SK-N-SH (cell line): Measurements from ENCODE around the gene TRPM3. TPM values are rescaled to one million over a fixed set of nuclear protein-coding genes. Genes with fewer than 3 reads are reported as not detected.

Experiments
- CTCF ChIA-PET: fragments of 300-600, 350-600 bp; formaldehyde crosslinking; extraction: SDS; loops from one replicate; lab custom pipeline; 2021; lab: Yijun Ruan, JAX
- POLR2A ChIA-PET: fragments of 350-600 bp; sonication (Branson Sonifier 250); formaldehyde crosslinking; extraction: SDS; loops from one replicate; lab custom pipeline; 2020; ENCODE audit warnings: antibody characterized with exemption, inconsistent platforms; lab: Yijun Ruan, JAX
- DNase-seq: peaks from one replicate; pipeline ENCODE4 v3.0.0; 2012
- H2AFZ ChIP-seq: fragments of 200-600 bp; sonication (generic); 2 replicates; pipeline ENCODE4 v1.8.1; 2016; ENCODE audit warnings: antibody characterized with exemption, mild to moderate bottlenecking, low read depth
- H3F3A ChIP-seq: fragments of 200-600 bp; sonication (generic); replicated peaks from 2 replicates; pipeline ENCODE3; 2016; ENCODE audit warnings: antibody characterized with exemption, mild to moderate bottlenecking; ENCODE audit not compliant: insufficient read depth
- H3K27ac ChIP-seq, 2 experiments: fragments of 200-500 bp in 1 of 2; fragments of 200-600 bp in 1 of 2; sonication (Bioruptor generic) in 1 of 2; sonication (generic), shearing (Covaris generic) in 1 of 2; 2 replicates each; pipeline versions ENCODE4 v1.5.1 to v1.6.1; 2014 to 2016; ENCODE audit warnings: low read depth in 2 of 2, inconsistent platforms in 1 of 2, low read length in 1 of 2, mild to moderate bottlenecking in 1 of 2, mixed read lengths in 1 of 2
- H3K27me3 ChIP-seq: fragments of 200-600 bp; sonication (generic), shearing (Covaris generic); 2 replicates; pipeline ENCODE4 v1.6.1; 2016; ENCODE audit warnings: mixed run types; ENCODE audit not compliant: insufficient read depth
- H3K36me3 ChIP-seq, 2 experiments: fragments of 200-500 bp in 1 of 2; fragments of 200-600 bp in 1 of 2; sonication (Bioruptor generic) in 1 of 2; sonication (generic) in 1 of 2; replicated peaks in 1 of 2; 2 replicates each; pipeline versions ENCODE3 to v1.5.1; 2014 to 2016; ENCODE audit warnings: low read length in 1 of 2, mild to moderate bottlenecking in 1 of 2; ENCODE audit not compliant: insufficient read depth in 2 of 2, control insufficient read depth in 1 of 2
- H3K4me1 ChIP-seq, 2 experiments: fragments of 200-500 bp in 1 of 2; fragments of 200-600 bp in 1 of 2; sonication (Bioruptor generic) in 1 of 2; sonication (generic), shearing (Covaris generic) in 1 of 2; 2 replicates each; pipeline versions ENCODE4 v1.5.1 to v1.6.1; 2014 to 2016; ENCODE audit warnings: low read depth in 1 of 2, low read length in 1 of 2, mixed run types in 1 of 2; ENCODE audit not compliant: insufficient read depth in 2 of 2, control insufficient read depth in 1 of 2
- H3K4me2 ChIP-seq: fragments of 200-600 bp; sonication (generic), shearing (Covaris generic); 2 replicates; pipeline ENCODE4 v1.6.1; 2017; ENCODE audit warnings: mixed run types
- H3K4me3 ChIP-seq, 2 experiments: fragments of 200-500 bp in 1 of 2; fragments of 200-600 bp in 1 of 2; sonication (Bioruptor generic) in 1 of 2; sonication (generic), shearing (Covaris generic) in 1 of 2; 2 replicates each; pipeline versions ENCODE4 v1.5.1 to v1.8.1; 2014 to 2016; ENCODE audit warnings: low read depth in 2 of 2, inconsistent platforms in 1 of 2, low read length in 1 of 2, mild to moderate bottlenecking in 1 of 2, mixed read lengths in 1 of 2, moderate library complexity in 1 of 2
- H3K79me2 ChIP-seq: fragments of 200-600 bp; sonication (generic); 2 replicates; pipeline ENCODE4 v1.8.1; 2017; ENCODE audit warnings: mild to moderate bottlenecking; ENCODE audit not compliant: insufficient read depth
- H3K9ac ChIP-seq: fragments of 200-600 bp; sonication (generic); 2 replicates; pipeline ENCODE4 v1.6.1; 2017; ENCODE audit warnings: mixed run types
- H3K9me2 ChIP-seq: fragments of 200-600 bp; sonication (generic); 2 replicates; pipeline ENCODE4 v1.6.1; 2017; ENCODE audit warnings: mixed run types
- H3K9me3 ChIP-seq: fragments of 200-600 bp; sonication (generic); 2 replicates; pipeline ENCODE4 v1.6.1; 2017; ENCODE audit warnings: mixed run types, mild to moderate bottlenecking, moderate library complexity
- H4K20me1 ChIP-seq: fragments of 200-600 bp; sonication (generic); 2 replicates; pipeline ENCODE4 v1.6.1; 2017; ENCODE audit warnings: mild to moderate bottlenecking, mixed run types; ENCODE audit not compliant: insufficient read depth
- ELF1 ChIP-seq: IDR thresholded peaks from 2 replicates; pipeline ENCODE4 v1.4.0; 2012
- FOXJ3 ChIP-seq: sonication (generic); formaldehyde crosslinking; IDR thresholded peaks from 2 replicates; pipeline ENCODE4 v1.5.1; 2020; ENCODE audit warnings: mild to moderate bottlenecking, missing genetic modification reagents
- FOXM1 ChIP-seq: IDR thresholded peaks from 2 replicates; pipeline ENCODE4 v1.4.0; 2012; ENCODE audit warnings: low read depth, mild to moderate bottlenecking
- MXI1 ChIP-seq: IDR thresholded peaks from 2 replicates; pipeline ENCODE4 v1.6.1; 2012; ENCODE audit warnings: mild to moderate bottlenecking, low read depth, low read length, improper control_type of control experiment
- RAD21 ChIP-seq: IDR thresholded peaks from 2 replicates; pipeline ENCODE4 v1.6.1; 2012; ENCODE audit warnings: mild to moderate bottlenecking, low read length
- SIN3A ChIP-seq: IDR thresholded peaks from 2 replicates; pipeline ENCODE4 v1.6.1; 2012; ENCODE audit warnings: low read depth, mild to moderate bottlenecking, low read length, moderate library complexity, borderline replicate concordance
- SMC3 ChIP-seq: IDR thresholded peaks from 2 replicates; pipeline ENCODE4 v1.6.1; 2012; ENCODE audit warnings: low read depth, low read length, improper control_type of control experiment
- TAF1 ChIP-seq: IDR thresholded peaks from 2 replicates; pipeline ENCODE4 v1.6.1; 2012; ENCODE audit warnings: low read depth, mild to moderate bottlenecking, low read length, moderate library complexity, borderline replicate concordance
- TEAD4 ChIP-seq: IDR thresholded peaks from 2 replicates; pipeline ENCODE4 v1.4.0; 2012; ENCODE audit warnings: mild to moderate bottlenecking, borderline replicate concordance; ENCODE audit not compliant: insufficient read depth
- whole genome bisulfite sequencing: methylation state at CpG from one replicate; pipeline ENCODE4 v1.1.6; 2017; ENCODE audit warnings: low lambda C conversion rate; 5-methylcytosine and 5-hydroxymethylcytosine counted together
- polyA plus RNA-seq, 3 experiments: library from polyadenylated mRNA; depleted of rRNA; stranded (reverse); fragments of >200 nt; gene quantifications; 2 replicates each; pipeline ENCODE4 v1.2.3, GENCODE V29; 2012
- TF ChIP-seq, protein P1 (sequence below): fragments of 150-350 bp; IDR thresholded peaks from 2 replicates; pipeline ENCODE4 v1.6.1; 2017; ENCODE audit warnings: antibody characterized with exemption, low read length, low read depth, borderline replicate concordance
- TF ChIP-seq, protein P2 (sequence below): IDR thresholded peaks from 2 replicates; pipeline ENCODE4 v1.4.0; 2012; ENCODE audit warnings: low read depth, borderline replicate concordance
- TF ChIP-seq, protein P3 (sequence below): fragments of 150-350 bp; IDR thresholded peaks from 2 replicates; pipeline ENCODE4 v1.6.1; 2016; ENCODE audit warnings: mild to moderate bottlenecking, low read depth, low read length

Gene TRPM3
- polyA plus RNA-seq, 1 of the 3 experiments (the other 2 are of a cell fraction): not detected

DNA sequence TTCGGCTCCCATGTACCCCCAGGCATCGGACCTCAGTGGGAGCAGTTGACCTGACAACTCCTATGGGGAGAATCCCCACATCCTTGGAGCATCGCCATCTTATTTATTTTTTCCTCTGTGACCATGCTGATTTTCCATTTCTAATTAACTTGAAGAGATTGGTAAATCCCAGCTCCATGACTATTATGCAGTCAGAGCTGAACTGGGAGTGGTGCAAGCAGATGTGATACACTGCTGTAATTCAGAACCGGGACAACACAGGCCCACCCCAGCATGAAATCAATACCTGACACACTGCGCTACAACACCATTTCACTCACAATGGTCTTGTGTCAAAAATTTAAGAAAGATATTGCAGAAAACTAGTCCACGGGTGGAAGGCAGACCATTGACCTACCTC is 1.0 kb upstream of the TRPM3 start:
- H3F3A ChIP-seq: no peaks in the 10 kb centered on the region
- no peak overlapping the region for H3K9ac ChIP-seq
- DNase-seq: no peak
- H3K27me3 ChIP-seq: no peaks in the 10 kb centered on the region; the same call in 1 of the 2 replicates
- POLR2A ChIA-PET: no interaction called here
- 6% methylated on average over 6 of the region's 6 CpGs for WGBS
- H3K36me3 ChIP-seq: no peaks in the 10 kb centered on the region
- no peaks in the 10 kb centered on the region for H4K20me1 ChIP-seq
- no peak overlapping the region for H3K4me2 ChIP-seq
- H2AFZ ChIP-seq: no peak overlapping the region
- CTCF ChIA-PET: no interaction called here
- no peaks in the 10 kb centered on the region for H3K4me1 ChIP-seq
- H3K9me3 ChIP-seq: no peaks in the 10 kb centered on the region
- no peak overlapping the region for H3K4me3 ChIP-seq
- no peaks in the 10 kb centered on the region for H3K9me2 ChIP-seq
- no peak overlapping the region for H3K27ac ChIP-seq
- H3K79me2 ChIP-seq: no peaks in the 10 kb centered on the region
- no peak for TF ChIP-seq MXI1
- TF ChIP-seq, protein P1, sequence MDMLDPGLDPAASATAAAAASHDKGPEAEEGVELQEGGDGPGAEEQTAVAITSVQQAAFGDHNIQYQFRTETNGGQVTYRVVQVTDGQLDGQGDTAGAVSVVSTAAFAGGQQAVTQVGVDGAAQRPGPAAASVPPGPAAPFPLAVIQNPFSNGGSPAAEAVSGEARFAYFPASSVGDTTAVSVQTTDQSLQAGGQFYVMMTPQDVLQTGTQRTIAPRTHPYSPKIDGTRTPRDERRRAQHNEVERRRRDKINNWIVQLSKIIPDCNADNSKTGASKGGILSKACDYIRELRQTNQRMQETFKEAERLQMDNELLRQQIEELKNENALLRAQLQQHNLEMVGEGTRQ: no peak
- TF ChIP-seq, protein P2, sequence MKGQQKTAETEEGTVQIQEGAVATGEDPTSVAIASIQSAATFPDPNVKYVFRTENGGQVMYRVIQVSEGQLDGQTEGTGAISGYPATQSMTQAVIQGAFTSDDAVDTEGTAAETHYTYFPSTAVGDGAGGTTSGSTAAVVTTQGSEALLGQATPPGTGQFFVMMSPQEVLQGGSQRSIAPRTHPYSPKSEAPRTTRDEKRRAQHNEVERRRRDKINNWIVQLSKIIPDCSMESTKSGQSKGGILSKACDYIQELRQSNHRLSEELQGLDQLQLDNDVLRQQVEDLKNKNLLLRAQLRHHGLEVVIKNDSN: no peak

DNA sequence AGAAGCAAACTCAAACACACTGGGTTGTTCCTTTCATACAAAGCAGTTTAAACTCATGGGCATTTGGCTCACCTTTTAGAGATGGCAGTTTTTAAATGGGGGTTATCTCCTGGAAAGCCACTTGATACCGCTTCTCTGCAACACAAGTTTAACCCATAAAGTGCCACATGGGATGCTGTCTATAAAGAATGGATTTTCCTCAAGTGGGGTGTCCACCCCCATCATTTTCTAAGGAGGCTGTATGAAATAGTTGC is 528 bp upstream of the TRPM3 start:
- Histone ChIP-seq H3K36me3 (no peaks in the 10 kb centered on the region), H3K9ac (no peak overlapping the region), H4K20me1 (no peaks in the 10 kb centered on the region), H2AFZ (no peak overlapping the region), H3F3A (no peaks in the 10 kb centered on the region), H3K79me2 (no peaks in the 10 kb centered on the region), H3K4me3 (no peak overlapping the region), H3K4me1 (no peaks in the 10 kb centered on the region), H3K9me2 (no peaks in the 10 kb centered on the region), H3K27me3 (no peaks in the 10 kb centered on the region; the same call in 1 of the 2 replicates), H3K4me2 (no peak overlapping the region), H3K27ac (no peak overlapping the region), H3K9me3 (no peaks in the 10 kb centered on the region)
- no peak for DNase-seq
- ChIA-PET CTCF (no interaction called here), POLR2A (no interaction called here)
- TF ChIP-seq SMC3: no peak
- TF ChIP-seq, protein P1: no peak
- TF ChIP-seq FOXM1: no peak
- TF ChIP-seq, protein P3, sequence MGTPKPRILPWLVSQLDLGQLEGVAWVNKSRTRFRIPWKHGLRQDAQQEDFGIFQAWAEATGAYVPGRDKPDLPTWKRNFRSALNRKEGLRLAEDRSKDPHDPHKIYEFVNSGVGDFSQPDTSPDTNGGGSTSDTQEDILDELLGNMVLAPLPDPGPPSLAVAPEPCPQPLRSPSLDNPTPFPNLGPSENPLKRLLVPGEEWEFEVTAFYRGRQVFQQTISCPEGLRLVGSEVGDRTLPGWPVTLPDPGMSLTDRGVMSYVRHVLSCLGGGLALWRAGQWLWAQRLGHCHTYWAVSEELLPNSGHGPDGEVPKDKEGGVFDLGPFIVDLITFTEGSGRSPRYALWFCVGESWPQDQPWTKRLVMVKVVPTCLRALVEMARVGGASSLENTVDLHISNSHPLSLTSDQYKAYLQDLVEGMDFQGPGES: no peak
- no peak for TF ChIP-seq SIN3A
- TF ChIP-seq TAF1: no peak
- no peak for TF ChIP-seq FOXJ3
- TF ChIP-seq TEAD4: no peak
- TF ChIP-seq, protein P2: no peak
- no peak for TF ChIP-seq RAD21
- TF ChIP-seq ELF1: no peak
- 0% methylated on average over 1 of the region's 1 CpG for WGBS
